ENCODE results near the gene TBC1D32. TPM values are rescaled to one million over a fixed set of nuclear protein-coding genes. Genes with fewer than 3 reads are reported as not detected.

TBC1D32 gene
- polyA plus RNA-seq, 12 donors: 3.9 to 15.9 (median 7.2) TPM; not detected in 1

Other genes starting within 250 kb of the TBC1D32 start
- 100 to 1,000 TPM in 2 of 12 donors, 10 to 100 TPM in 9, not detected in 1; 50.7 to 210 (median 67.2) TPM for gene GJA1, start 101.2 kb upstream of the TBC1D32 start, polyA plus RNA-seq (ENCODE audit: insufficient read length in 12 of 12)